Measurements from ENCODE around the gene RANBP9. TPM values are rescaled to one million over a fixed set of nuclear protein-coding genes. Genes with fewer than 3 reads are reported as not detected.

The RANBP9 gene
- total and polyA plus RNA-seq, 9 of the 15 experiments (the other 6 are each of a cell fraction or from before 2014, with no cell fraction given) = 27.5 to 130 (median 61.5) TPM

GRCh38 chr6:13591205-13591921 is 120.3 kb downstream of the RANBP9 start (continued):
- TF ChIP-seq, protein P1, sequence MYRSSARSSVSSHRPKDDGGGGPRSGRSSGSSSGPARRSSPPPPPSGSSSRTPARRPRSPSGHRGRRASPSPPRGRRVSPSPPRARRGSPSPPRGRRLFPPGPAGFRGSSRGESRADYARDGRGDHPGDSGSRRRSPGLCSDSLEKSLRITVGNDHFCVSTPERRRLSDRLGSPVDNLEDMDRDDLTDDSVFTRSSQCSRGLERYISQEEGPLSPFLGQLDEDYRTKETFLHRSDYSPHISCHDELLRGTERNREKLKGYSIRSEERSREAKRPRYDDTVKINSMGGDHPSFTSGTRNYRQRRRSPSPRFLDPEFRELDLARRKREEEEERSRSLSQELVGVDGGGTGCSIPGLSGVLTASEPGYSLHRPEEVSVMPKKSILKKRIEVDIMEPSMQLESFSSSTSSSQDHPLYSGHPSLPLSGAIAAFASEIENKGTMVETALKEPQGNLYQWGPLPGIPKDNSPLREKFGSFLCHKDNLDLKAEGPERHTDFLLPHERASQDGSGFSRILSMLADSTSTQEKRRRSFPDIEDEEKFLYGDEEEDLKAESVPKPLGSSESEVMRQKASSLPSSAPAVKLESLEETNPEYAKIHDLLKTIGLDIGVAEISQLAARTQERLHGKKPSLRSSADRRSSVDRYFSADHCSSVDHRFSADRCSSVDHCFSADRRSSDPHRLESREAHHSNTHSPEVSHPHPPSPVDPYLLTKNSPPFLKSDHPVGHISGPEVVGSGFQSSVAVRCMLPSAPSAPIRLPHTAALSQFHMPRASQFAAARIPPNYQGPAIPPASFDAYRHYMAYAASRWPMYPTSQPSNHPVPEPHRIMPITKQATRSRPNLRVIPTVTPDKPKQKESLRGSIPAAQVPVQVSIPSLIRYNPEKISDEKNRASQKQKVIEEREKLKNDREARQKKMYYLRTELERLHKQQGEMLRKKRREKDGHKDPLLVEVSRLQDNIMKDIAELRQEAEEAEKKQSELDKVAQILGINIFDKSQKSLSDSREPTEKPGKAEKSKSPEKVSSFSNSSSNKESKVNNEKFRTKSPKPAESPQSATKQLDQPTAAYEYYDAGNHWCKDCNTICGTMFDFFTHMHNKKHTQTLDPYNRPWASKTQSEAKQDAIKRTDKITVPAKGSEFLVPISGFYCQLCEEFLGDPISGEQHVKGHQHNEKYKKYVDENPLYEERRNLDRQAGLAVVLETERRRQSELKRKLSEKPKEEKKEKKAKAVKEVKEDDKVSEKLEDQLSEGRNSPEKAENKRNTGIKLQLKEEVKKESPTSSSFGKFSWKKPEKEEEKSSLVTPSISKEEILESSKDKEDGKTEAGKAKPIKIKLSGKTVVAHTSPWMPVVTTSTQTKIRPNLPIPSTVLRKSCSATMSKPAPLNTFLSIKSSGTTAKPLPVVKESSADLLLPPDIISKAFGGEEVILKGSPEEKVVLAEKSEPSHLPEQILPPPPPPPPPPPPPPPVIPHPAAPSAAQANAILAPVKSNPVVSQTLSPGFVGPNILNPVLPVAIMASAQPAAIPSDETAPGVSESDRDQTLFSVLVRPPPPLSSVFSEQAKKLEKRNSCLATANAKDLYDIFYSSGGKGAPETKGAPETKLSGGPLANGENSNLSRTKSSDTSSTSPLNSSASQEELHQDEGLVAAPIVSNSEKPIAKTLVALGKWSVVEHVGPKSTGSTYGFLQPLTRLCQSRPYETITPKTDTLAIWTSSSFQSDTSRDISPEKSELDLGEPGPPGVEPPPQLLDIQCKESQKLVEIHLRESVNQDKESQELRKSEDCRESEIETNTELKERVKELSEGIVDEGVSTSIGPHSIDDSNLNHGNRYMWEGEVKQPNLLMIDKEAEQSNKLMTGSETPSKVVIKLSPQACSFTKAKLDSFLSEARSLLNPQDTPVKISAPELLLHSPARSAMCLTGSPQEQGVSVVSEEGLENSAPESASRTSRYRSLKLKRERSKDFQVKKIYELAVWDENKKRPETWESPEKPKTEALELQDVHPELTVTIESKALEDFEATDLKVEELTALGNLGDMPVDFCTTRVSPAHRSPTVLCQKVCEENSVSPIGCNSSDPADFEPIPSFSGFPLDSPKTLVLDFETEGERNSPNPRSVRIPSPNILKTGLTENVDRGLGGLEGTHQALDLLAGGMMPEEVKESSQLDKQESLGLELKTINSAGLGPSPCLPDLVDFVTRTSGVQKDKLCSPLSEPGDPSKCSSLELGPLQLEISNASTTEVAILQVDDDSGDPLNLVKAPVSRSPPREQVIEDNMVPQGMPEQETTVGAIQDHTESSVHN (IDR thresholded peaks at IDR 0.05; ENCODE audit: borderline replicate concordance in 1 of 2, low read depth in 1 of 2) = no peak
- TF ChIP-seq ATF6 (CRISPR knock-in tag; IDR thresholded peaks at IDR 0.05) (no peak), GTF3C2 (IDR thresholded peaks at IDR 0.05; ENCODE audit: borderline replicate concordance, extremely low read depth, insufficient read length) (no peak), NR1H2 (CRISPR knock-in tag; IDR thresholded peaks at IDR 0.05) (no peak)
- TF ChIP-seq, protein P2, sequence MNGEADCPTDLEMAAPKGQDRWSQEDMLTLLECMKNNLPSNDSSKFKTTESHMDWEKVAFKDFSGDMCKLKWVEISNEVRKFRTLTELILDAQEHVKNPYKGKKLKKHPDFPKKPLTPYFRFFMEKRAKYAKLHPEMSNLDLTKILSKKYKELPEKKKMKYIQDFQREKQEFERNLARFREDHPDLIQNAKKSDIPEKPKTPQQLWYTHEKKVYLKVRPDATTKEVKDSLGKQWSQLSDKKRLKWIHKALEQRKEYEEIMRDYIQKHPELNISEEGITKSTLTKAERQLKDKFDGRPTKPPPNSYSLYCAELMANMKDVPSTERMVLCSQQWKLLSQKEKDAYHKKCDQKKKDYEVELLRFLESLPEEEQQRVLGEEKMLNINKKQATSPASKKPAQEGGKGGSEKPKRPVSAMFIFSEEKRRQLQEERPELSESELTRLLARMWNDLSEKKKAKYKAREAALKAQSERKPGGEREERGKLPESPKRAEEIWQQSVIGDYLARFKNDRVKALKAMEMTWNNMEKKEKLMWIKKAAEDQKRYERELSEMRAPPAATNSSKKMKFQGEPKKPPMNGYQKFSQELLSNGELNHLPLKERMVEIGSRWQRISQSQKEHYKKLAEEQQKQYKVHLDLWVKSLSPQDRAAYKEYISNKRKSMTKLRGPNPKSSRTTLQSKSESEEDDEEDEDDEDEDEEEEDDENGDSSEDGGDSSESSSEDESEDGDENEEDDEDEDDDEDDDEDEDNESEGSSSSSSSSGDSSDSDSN (IDR thresholded peaks at IDR 0.05; ENCODE audit: borderline replicate concordance in 1 of 2, low read depth in 2 of 2, low read length in 2 of 2) = no peak

All from K562 (cell line).